Fibroblast of peridontal ligament (primary cell): Measurements from ENCODE around the gene IPO5.
"Not testable (repeated sequence)": the region's sequence is repeated elsewhere in the genome, so short reads cannot be mapped to it uniquely, and the experiment has no call there.

Experiments
- DNase-seq: peaks from one replicate; pipeline ENCODE4 v3.0.0-alpha.2; 2010; ENCODE audit errors: extremely low read depth

IPO5 gene

DNA sequence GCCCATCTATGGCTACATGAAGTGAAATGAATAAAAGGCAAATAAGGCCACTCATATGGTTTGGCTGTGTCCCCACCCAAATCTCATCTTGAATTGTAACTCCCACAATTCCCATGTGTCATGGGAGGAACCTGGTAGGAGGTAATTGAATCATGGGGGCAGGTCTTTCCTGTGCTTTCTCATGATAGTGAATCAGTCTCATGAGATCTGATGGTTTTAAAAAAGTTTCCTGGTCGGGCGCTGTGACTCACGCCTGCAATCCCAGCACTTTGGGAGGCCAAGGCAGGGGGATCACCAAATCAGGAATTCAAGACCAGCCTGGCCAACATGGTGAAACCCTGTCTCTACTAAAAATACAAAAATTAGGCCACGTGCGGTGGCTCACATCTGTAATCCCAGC is 4.2 kb upstream of the IPO5 start:
- peak; percentile 62 for DNase-seq

DNA sequence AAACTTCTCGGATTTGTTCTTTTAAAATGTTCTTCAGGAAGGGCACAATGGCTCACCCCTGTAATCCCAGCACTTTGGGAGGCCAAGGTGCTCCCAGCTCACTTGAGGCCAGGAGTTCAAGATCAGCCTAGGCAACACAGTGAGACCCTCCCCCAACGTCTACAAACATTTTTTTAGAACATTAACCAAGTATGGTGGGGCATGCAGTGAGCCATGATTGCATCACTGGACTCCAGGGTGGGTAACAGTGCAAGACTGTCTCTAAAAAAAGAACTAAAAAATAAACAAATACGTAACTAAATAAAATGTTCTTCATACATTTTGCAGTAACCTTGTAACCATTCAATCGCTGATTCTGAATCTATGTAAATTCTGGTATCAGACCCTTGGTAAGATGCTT is 2.1 kb upstream of the IPO5 start:
- DNase-seq = no peak

DNA sequence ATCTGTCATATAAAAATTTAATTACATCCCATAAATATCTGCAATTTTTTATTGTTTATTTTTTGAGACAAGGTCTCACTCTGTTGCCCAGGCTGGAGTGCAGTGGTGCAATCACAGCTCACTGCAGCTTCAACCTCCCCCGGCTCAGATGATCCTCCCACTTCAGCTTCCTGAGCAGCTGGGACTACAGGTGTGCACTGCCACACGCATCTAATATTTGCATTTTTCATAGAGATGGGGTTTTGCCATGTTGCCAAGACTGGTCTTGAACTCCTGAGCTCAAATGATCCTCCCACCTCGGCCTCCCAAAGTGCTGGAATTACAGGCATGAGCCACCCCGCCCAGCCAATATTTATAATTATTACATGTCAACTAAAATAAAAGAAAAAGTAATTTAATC is 644 bp upstream of the IPO5 start:
- DNase-seq = not testable (repeated sequence)

DNA sequence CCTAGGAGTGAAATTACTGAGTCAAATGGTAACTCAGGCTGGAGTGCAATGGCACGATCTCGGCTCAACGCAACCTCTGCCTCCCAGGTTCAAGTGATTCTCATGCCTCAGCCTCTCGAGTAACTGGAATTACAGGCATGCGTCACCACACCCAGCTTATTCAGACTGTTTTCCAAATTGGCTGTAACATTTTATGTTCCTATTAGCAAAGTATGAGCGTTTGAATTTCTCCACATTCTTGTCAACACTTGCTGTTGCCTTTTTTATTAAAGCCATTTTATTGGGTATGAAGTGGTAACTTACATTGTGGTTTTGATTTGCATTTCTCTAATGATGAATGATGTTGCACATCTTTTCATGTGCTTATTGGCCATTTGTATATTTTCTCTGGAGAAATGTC is 7.9 kb downstream of the IPO5 start:
- no peak for DNase-seq

DNA sequence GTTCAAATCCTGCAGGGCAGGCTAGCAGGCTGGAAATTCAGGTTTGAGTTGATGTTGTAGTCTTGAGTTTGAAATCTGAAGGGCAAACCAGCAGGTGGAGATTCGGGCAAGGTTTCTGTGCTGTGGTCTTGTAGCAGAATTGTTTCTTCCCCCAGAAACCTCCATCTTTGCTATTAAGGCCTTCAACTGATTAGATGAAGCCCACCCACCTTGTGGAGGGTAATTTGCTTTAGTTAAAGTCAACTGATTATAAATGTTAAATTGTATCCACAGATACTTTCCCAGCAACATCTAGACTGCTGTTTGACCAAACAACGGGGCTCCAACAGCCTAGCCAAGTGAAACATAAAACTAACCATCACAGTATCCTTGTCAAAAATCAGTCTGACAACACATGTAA is 9.4 kb downstream of the IPO5 start:
- no peak for DNase-seq

DNA sequence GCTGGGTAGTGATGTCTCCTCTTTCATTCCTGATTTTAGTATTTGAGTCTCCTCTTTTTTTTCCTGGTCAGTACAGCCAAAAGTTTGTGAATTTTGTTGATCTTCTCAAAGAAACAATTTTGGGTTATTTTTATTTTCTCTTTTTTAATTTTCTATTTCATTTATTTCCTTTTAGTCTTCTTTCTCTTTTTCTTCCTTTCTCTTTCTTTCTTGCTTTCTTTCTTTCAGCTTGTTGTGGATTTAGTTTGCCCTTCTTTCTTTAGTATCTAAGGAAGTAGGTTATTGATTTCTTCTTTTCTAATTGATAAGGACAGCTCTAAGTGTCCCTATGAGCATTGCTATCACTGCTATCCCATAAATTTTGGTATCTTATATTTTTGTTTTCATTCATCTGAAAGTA is 13.8 kb downstream of the IPO5 start:
- no peak for DNase-seq

DNA sequence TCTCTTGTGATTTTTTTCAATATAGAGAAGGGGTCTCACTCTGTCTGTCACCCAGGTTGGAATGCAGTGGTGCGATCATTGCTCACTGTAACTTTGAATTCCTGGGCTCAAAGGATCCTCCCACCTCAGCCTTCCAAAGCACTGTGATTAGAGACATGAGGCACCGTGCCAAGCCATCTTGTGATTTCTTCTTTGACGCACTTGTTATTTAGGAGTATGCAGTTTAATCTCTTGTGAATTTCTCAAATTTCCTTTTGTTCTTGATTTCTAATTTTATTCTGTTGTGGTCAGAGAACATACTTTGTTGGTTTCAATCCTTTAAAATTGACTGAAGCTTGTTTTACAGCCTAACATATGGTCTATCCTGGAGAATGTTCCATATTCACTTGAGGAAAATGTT is 14.5 kb downstream of the IPO5 start:
- DNase-seq = peak; percentile 66

DNA sequence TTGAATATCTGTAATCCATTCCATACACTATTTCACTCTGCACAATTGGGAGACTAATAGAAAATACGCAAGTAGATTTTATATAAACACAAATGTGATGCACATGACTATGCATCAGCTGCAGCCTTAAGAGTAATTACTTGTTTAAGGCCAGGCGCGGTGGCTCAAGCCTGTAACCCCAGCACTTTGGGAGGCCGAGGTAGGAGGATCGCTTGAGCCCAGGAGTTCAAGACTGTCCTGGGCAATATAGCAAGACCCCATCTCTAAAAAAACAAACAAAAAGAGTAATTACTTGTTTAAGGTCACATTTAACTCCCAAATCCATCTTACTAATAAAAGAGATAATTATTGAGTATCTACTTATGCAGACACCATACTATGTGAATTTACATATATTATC is 18.0 kb downstream of the IPO5 start:
- DNase-seq = no peak

DNA sequence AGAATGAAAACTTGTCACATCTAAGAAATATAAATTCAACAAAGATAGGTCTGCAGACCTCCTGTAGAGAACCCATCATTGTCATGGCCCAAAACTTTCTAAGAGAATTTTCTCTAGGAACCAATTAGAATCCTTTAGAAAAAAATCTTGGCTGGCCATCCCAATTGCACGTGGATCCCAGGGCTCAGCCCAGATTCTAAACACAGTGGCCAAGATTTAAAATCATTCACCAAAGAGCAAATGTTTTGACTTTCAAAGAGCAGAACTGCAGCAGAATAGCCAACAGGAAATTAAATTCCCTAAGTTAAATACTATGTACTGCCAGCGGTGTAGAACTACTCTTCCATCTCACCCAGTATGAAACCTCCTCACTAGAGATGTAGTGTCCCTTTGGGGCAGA is 21.3 kb downstream of the IPO5 start:
- peak; percentile 65 for DNase-seq

DNA sequence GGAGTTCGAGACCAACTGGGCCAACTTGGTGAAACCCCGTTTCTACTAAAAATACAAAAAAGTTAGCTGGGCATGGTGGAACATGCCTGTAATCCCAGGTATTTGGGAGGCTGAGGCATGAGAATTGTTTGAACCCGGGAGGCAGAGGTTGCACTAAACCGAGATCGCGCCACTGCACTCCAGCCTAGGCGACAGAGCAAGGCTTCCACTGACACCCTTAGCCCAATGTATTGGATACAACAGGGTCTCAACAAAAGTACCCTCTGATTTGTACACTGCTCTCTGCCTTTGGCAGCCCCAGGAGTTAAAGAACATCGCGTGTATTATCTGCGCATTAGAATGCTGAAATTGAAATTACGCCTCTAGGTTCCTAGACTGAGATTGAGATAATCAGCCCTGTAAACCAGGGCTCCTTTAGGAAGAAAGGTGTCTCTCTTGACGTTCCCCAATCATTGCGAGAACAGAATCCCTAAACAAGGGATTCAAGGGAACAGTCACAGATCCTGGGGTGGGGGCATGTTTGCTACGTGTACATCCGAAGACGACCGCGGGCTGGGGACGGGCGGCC is 21.9 kb downstream of the IPO5 start:
- DNase-seq = no peak

DNA sequence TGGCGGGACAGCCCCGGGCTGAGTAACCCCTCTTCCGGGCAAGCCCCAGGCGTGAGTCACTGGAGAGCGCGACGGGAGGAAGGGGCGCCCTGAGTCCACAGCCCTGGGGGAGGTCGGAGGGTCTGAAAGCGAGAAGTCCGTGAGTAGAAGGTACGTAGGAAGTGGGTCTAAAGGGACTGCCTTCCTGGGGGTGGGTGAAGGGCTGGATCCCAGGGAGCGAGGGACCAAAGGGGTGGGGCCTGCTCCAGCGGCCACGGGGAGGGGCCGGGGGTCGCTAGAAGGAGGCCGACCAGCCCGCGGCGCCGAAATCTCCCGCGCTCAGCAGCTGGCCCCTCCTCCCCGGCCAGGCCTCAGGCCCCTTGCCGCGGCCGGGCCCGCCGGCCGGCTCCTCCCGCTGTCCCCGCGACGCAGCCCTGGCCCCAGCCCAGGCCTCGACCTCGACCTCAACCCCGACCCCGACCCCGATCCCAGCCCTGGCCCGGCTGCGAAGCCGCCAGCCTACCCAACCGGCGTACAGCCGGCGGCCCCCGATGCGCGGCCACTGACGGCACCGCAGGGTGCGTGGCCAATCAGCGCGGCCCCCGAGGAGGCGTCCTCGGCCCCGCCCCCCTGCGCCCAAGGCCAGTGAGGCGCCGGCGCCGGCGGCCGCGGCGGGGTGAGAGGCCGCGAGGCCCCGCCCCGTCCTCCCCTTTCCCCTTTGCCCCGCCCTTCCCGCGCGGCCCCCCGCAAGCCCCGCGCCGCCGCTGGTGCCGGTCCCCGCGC is 22.6 kb downstream of the IPO5 start:
- DNase-seq = peak; percentile 68

DNA sequence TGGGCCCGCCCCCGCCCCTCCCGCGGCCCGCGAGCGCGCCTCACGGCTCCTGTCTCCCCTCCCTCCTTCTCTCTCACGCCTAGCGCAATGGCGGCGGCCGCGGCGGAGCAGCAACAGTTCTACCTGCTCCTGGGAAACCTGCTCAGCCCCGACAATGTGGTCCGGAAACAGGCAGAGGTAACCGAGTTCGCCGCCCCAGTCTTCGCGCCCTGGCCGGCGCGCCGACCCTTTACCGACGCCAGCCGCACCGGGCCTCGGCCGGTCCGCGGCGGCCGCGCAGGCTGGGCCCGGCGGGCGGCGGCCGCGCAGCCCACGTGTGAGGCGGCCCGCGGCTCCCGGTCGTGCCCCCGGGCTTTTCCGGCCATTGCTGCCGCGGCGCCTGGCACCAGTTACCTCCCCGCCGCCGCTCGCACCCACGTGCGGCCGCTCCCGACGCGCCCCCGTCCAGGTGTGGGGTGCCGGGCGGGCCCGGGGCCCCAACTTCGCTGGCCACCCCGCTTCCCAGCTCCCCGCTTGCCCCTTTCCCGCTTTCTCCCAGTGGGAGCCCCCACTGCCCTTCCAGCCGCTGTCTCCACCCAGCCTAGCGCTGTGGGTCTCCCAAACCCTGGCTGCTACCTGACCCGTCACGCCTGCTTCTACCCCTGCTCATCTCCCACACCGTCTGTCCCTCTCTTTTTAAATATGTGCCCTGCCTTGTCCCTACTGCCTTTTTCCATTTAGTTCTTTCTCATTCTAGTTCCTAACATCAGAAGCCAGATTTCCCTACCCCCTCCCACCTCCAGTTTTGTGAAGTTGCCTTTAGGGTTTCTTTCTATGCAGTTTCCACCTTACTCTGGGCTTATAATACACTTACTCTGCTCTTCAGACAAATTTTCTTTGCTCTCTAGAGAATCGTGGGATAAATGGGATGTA is 23.4 kb downstream of the IPO5 start:
- DNase-seq = no peak

DNA sequence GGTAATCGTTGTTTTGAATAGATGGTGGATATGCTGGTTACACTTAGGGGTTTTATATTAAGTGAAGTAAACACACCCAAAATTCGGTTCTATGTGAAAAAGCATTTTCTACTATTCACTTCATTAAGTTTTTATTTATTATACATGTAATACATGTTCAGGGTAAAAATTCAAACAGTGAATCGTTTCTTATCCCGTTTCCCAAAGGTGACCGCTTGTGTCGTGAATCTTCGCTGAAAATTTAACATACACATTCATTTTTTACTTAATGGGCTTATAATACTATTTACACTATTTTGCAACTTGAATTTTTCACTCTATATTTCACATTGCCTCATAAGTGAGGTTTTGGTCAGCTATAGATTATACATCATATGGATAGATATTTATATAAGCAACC is 24.5 kb downstream of the IPO5 start:
- no peak for DNase-seq

DNA sequence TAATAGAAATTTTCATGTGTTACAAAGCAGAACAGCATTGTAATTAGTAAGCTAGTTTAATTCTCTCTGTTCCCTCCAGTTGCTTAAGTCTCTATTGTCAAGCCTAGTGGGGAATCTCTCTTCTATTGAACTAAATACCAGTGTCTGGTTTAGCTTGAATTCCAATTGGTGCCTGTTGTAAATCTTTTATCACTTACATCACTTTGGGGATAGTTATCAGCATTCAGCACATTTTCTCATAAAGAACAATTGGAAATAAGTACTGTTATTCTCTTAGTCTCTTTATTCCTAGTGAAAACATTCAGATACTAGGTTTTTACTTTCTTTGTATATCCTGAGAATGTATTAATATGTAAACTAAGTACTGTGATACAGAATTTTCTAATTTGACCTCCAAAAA is 25.2 kb downstream of the IPO5 start:
- DNase-seq = peak; percentile 59

DNA sequence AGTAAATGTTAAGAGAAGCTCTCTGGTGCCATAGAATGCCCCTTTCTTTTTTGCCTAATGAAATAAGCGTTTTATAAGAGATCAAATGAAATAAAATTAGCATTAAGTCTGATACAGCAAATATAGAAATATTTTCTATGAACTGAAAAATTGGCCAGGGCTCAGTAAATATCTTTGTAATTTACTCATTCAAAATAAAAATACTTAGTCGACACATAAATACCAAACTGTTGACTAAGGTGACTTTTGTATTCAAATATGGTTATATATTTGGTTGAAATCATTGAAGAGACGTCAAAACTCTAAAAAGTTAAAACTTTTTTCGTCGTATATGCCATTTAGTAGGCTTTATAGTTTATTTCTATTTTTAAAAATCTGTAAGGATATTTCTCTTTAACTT is 25.6 kb downstream of the IPO5 start:
- DNase-seq = no peak

DNA sequence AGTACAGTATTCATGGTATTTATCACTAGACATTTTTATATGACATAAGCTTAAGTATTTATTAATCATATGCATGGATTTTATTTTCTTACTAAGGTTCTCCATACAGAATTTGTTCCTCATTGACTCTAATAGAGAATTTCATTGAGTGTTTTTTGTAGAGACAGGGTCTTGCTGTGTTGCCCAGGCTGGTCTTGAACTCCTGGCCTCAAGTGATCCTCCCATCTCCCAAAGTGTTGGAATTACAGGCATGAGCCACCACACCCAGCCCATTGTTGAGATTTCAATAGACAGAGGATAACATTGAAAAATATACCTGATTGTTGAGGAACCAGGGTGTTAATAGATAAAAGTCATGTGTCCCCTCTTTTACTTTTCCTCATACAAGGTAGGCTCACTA is 26.1 kb downstream of the IPO5 start:
- DNase-seq = no peak

DNA sequence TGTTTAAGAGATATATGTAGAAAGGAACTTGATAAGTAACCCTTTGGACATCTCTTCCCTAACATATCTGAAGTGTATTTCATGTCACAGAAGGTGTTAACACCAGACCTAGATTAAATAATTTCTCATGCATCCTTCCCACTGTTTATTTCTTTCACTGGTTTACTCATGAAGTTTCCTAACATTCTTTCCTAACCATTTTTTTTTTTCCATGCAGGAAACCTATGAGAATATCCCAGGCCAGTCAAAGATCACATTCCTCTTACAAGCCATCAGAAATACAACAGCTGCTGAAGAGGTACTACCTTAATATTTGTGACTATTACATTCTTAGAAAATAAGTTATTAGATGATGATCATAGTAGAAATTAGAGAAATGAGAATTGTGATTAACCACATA is 28.8 kb downstream of the IPO5 start:
- peak; percentile 50 for DNase-seq

DNA sequence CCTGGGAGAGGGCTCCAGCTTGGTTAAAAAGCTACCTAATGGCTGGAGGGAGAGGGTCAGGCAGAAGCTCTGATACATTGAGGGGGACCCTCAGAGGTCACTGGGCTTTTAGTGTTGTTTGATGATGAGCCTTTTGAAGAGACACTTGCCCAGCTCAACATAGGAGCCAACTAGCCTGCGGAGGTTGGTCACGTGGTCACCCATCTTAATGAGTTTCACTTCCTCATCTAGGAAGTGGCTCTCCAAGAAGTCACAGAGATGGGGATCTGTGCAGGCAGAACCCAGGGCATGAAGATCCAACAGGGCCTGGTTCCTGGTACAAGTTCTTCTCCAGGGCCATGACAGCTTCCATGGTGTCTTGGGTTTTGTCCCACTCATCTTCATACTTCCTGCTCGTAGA is 33.4 kb downstream of the IPO5 start:
- DNase-seq = no peak

DNA sequence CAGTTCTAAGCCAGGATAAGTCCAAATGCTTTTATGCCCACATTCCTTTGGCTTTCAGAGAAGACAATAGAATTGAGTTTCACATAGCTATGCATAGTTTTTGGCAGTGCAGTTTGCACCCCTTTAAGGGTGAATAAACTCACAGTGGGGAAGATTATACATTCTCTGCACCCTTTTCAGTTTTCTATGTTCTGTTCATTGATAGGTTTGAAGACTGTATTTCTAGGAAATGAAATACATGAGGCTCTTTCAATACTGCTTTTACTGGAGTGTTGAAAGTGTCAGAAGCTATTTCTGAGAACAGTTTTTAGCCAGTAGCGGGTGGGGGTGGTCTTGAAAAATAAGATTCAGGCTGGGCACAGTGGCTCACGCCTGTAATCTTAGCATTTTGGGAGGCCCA is 46.2 kb downstream of the IPO5 start:
- no peak for DNase-seq

DNA sequence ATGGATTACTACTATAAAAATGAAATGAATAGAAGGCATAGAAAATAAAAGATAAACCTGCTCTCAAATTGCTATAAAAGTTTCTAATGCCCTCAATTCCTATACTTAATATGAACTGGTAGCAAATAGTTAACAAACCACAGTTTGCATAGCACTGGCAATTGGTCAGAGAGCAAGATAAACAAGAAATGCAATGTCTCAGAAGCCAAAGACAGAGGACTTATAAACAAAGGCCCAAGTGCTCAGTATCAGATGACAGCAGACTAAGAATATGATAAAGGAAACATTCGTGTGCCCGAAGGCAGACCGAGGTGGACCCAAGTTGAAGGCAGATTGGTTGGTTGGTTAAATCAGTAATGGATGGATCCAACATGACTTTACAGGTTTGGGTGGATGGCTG is 50.6 kb downstream of the IPO5 start:
- peak; percentile 83 for DNase-seq

DNA sequence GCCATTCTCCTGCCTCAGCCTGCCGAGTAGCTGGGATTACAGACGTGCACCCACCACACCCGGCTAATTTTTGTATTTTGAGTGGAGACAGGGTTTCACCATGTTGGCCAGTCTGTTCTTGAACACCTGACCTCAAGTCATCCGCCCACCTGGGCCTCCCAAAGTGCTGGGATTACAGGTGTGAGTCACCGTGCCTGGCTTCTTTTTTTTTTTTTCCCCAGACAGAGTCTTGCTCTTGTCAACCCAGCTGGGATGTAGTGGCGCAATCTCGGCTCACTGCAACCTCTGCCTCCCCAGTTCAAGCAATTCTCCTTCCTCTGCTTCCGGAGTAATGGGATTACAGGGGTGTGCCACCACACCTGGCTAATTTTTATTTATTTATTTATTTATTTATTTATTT is 51.5 kb downstream of the IPO5 start:
- not testable (repeated sequence) for DNase-seq

DNA sequence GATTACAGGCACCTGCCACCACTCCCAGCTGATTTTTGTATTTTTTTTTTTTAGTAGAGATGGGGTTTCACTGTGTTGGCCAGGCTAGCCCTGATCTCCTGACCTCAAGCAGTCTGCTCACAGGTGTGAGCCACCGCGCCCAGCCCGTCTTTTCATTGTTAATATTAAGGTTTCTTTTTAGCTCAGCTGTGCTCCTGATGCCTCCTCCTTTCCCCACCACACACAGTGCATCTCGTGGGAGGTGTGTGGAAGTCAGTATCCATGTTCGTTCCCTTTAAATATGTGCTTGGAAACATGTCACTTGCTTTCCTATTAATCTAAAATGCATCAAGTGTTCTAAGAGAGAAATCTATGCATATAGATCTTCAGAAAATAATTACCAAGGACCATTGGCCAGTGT is 53.5 kb downstream of the IPO5 start:
- no peak for DNase-seq

DNA sequence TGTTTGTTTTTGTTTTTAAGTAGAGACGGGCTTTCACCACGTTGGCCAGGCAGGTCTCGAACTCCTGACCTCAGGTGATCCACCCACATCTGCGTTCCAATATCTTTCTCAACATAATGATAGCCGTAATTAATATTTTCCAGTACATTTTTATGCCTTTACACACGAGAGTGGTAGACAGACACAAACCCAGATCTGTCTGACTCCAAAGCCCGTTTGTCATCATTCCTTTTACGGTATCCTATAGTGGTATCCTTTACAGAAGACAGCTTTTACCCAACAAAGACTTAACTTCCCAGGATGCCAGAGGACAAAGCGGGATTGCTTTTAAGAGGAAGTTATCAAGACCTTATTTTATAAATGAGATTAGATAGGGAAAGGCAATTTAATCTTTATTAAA is 59.8 kb downstream of the IPO5 start:
- no peak for DNase-seq
